Inferior parietal cortex (tissue), 1 donor: ENCODE results near the gene UNC45B.
"Not testable (repeated sequence)": the region's sequence is repeated elsewhere in the genome, so short reads cannot be mapped to it uniquely, and the experiment has no call there.

Source experiments
- DNase-seq: peaks from one replicate; pipeline ENCODE4 v3.0.0-alpha.2; 2016; ENCODE audit errors: extremely low spot score

The UNC45B gene

GRCh38 chr17:35141681-35142466, 5.7 kb upstream of the UNC45B start, which contains the start of gene NLE1:
NLE1 (minus strand) TSS chr17:35142303; CDS start chr17:35142275, 28 bp downstream.
- peak; percentile 78 for DNase-seq

GRCh38 chr17:35142467-35142796, 5.2 kb upstream of the UNC45B start:
- no peak for DNase-seq

- DNase-seq = no peak
Observed at GRCh38 chr17:35144840-35145239, 2.8 kb upstream of the UNC45B start.

GRCh38 chr17:35146214-35146833, 1.3 kb upstream of the UNC45B start:
- no peak for DNase-seq

GRCh38 chr17:35148144-35148543, 527 bp downstream of the UNC45B start:
- no peak for DNase-seq

GRCh38 chr17:35149941-35150340, 2.3 kb downstream of the UNC45B start:
- DNase-seq = no peak

- DNase-seq = not testable (repeated sequence)
Observed at GRCh38 chr17:35151080-35151479, 3.5 kb downstream of the UNC45B start.

GRCh38 chr17:35152421-35153140, 5.0 kb downstream of the UNC45B start:
- no peak for DNase-seq

- DNase-seq = no peak
Observed at GRCh38 chr17:35154196-35155165, 6.9 kb downstream of the UNC45B start.

- DNase-seq = no peak
Observed at GRCh38 chr17:35155246-35155645, 7.6 kb downstream of the UNC45B start.

GRCh38 chr17:35159940-35160339, 12.3 kb downstream of the UNC45B start:
- DNase-seq = no peak

- DNase-seq = no peak
Observed at GRCh38 chr17:35160354-35161201, 13.0 kb downstream of the UNC45B start.

- DNase-seq = no peak
Observed at GRCh38 chr17:35161281-35161761, 13.7 kb downstream of the UNC45B start.

GRCh38 chr17:35162755-35163154, 15.1 kb downstream of the UNC45B start:
- no peak for DNase-seq

- DNase-seq = no peak
Observed at GRCh38 chr17:35163886-35164285, 16.3 kb downstream of the UNC45B start.

- no peak for DNase-seq
Observed at GRCh38 chr17:35164716-35165115, 17.1 kb downstream of the UNC45B start.

GRCh38 chr17:35166526-35166925, 18.9 kb downstream of the UNC45B start:
- DNase-seq = no peak

- peak; percentile 11 for DNase-seq
Observed at GRCh38 chr17:35167046-35167445, 19.4 kb downstream of the UNC45B start.

- DNase-seq = no peak
Observed at GRCh38 chr17:35167666-35168065, 20.0 kb downstream of the UNC45B start.

- no peak for DNase-seq
Observed at GRCh38 chr17:35169835-35170363, 22.3 kb downstream of the UNC45B start.
